Dermis microvascular lymphatic vessel endothelial cell (primary cell): ENCODE measurements around the gene MET. TPM values are rescaled to one million over a fixed set of nuclear protein-coding genes. Genes with fewer than 3 reads are reported as not detected.

Experiments
- DNase-seq, 2 donors: peaks; one replicate each; pipeline versions ENCODE4 v3.0.0 to v3.0.0-alpha.2; 2010; ENCODE audit warnings: low read depth in 2 of 2
- total RNA-seq: library from RNA; depleted of rRNA; stranded (reverse); fragments of >200 nt; gene quantifications from 2 replicates; pipeline ENCODE4 v1.2.1, GENCODE V29; 2014

Gene MET
- total RNA-seq, 1 donor from 2014 or later: 43.0 TPM

GRCh38 chr7:116782177-116782711, 110.2 kb downstream of the MET start:
- peak in 1 of 2 donors; percentile 13 for DNase-seq

- DNase-seq: no peak
Observed at GRCh38 chr7:116783666-116784318, 111.8 kb downstream of the MET start.

GRCh38 chr7:116784647-116785046, 112.7 kb downstream of the MET start:
- no peak for DNase-seq

- DNase-seq: no peak
Observed at GRCh38 chr7:116785843-116786242, 113.8 kb downstream of the MET start.

- peak; percentile 27 to 70 for DNase-seq
Observed at GRCh38 chr7:116786791-116787443, 114.9 kb downstream of the MET start.

- DNase-seq: no peak
Observed at GRCh38 chr7:116787881-116788280, 115.9 kb downstream of the MET start.

GRCh38 chr7:116788572-116789197, 116.7 kb downstream of the MET start:
- no peak for DNase-seq

GRCh38 chr7:116790025-116790424, 118.0 kb downstream of the MET start:
- no peak for DNase-seq

- no peak for DNase-seq
Observed at GRCh38 chr7:116792813-116793212, 120.8 kb downstream of the MET start.

- DNase-seq: no peak
Observed at GRCh38 chr7:116793795-116794340, 121.9 kb downstream of the MET start.

- no peak for DNase-seq
Observed at GRCh38 chr7:116796471-116796870, 124.5 kb downstream of the MET start.

- no peak for DNase-seq
Observed at GRCh38 chr7:116797612-116798011, 125.6 kb downstream of the MET start.

GRCh38 chr7:116798232-116798631, 126.2 kb downstream of the MET start:
- DNase-seq: no peak

GRCh38 chr7:116799916-116800315, 127.9 kb downstream of the MET start:
- no peak for DNase-seq

GRCh38 chr7:116800594-116800993, 128.6 kb downstream of the MET start:
- DNase-seq: no peak

GRCh38 chr7:116801092-116801710, 129.2 kb downstream of the MET start:
- DNase-seq: no peak

- DNase-seq: no peak
Observed at GRCh38 chr7:116802144-116802745, 130.2 kb downstream of the MET start.

GRCh38 chr7:116802746-116803152, 130.8 kb downstream of the MET start:
- DNase-seq: peak; percentile 61 to 81

- DNase-seq: no peak
Observed at GRCh38 chr7:116804471-116804870, 132.5 kb downstream of the MET start.

GRCh38 chr7:116805100-116805544, 133.1 kb downstream of the MET start:
- DNase-seq: peak in 1 of 2 donors; percentile 24
